ENCODE results near the gene RAB40AL.
"Not testable (repeated sequence)": the region's sequence is repeated elsewhere in the genome, so short reads cannot be mapped to it uniquely, and the experiment has no call there.

Gene RAB40AL, protein sequence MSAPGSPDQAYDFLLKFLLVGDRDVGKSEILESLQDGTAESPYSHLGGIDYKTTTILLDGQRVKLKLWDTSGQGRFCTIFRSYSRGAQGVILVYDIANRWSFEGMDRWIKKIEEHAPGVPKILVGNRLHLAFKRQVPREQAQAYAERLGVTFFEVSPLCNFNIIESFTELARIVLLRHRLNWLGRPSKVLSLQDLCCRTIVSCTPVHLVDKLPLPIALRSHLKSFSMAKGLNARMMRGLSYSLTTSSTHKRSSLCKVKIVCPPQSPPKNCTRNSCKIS

DNA sequence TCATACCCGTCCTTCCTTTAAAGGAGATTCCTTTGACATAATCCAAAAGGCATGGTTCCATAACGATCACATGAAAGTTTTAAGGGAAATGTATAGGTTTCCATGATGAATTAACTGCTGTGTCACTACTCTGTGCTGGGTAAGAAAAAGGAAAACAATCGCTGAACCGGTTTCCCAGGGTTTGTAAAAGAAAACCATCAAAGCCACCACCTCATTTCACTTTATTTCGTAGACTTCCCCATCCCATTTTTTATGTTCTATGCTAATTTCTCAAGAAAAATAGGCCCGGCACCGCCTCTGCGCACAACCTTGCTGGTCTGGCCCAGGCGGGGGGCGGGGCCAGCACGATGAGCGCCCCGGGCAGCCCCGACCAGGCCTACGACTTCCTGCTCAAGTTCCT is at the start of gene RAB40AL:
RAB40AL (plus strand) TSS at position 301 of the 400 bp plus-strand sequence; CDS start at position 348, 47 bp downstream.
- DNase-seq = not testable (repeated sequence)

DNA sequence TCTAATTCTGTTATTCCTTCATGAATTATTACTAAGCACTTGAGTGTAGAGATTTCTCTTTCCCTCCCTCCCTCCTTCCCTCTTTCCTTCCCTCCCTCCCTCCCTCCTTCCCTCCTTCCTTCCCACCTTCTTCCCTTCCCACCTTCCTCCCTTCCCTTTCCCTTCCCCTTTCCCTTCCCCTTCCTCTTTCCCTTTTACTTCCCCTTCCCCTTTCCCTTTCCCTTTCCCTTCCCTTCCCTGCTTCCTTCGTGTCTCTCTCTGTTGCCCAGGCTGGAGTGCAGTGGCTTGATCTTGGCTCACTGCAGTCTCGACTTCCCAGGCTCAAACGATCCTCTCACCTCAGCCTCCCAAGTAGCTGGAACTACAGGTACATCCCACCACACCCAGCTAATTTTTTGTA is 49.4 kb upstream of the RAB40AL start:
- no peak for DNase-seq

DNA sequence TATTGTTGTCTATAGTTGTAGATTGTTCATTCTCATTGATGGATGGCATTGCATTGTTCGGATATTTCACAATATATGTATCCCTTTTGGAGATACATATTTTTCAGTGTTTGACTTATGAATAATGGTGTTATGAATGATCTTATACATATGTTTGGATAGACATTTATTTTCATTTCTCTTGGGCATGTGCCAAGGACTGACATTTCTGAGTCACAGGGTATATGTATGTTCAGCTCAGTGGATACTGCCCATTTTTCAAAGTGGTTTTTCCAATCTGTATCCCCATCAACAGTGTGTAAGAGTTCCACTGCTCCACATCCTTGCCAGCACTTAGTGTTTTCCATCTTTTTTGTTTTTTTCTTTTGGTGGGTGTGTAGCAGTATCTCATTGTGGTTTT is 45.0 kb upstream of the RAB40AL start:
- DNase-seq = no peak

DNA sequence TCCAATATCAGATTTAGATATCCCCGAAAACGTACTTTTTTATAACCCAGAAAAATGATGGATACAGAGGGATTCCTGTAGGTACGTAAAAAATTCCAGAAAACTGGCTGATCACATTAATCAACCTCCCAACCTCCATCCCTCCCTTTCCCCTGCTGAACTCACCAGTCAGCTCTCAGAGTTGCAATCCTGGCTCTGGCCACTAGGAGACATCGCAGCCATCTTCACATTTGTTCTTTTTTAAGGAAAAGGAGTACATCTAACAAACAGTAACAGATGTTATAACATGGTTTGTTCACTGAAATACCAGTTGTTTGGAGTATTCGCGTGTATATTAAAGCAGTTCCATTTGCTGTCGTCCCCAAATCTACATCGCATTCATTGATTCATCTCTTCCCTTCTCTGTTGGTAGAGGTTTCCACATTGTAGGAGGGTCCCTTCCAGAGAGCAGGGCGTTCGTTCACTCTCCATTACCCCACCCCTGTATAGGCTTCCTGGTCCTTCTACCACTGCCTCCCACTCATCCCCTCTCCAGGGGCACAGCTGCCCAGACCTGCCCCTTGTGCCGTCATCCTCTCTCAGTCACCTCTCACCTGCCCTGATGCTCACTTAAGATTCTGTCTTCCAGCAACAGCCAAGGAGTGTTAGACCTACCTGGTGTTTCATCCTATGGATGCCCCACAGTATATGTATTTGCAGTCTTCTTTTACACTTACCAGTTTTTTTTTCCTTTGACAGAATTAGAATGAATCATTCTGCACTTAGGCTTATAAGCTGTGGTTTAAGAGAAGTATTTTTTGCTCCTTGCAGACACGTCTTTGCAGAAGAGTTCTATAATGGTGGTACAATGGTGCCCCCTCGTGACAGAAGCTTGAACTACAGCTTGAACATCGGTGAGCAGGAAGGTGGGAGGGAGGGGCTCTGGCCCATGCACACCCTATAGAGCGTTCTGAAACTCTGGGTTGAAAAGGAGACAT is 36.8 kb upstream of the RAB40AL start:
- DNase-seq = peak in 8 of 14 donors; percentile 0 to 27 (median 7)

DNA sequence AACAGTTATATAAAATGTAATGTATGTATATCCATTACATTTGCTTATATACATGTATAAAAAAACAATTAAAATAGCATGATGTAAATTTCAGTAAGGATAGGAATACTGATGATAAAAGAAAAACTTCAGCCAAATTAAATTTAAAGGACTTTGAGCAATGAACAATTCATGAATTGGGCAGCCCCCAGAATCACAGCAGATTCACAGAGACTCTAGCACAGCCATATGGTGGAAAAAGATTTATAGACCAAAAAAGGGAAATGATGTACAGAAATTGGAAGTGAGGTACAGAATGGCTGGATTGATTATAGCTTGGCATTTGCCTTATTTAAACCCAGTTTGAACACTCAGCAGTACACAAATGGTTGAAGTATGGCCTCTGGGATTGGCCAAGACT is 34.7 kb upstream of the RAB40AL start:
- DNase-seq = no peak

DNA sequence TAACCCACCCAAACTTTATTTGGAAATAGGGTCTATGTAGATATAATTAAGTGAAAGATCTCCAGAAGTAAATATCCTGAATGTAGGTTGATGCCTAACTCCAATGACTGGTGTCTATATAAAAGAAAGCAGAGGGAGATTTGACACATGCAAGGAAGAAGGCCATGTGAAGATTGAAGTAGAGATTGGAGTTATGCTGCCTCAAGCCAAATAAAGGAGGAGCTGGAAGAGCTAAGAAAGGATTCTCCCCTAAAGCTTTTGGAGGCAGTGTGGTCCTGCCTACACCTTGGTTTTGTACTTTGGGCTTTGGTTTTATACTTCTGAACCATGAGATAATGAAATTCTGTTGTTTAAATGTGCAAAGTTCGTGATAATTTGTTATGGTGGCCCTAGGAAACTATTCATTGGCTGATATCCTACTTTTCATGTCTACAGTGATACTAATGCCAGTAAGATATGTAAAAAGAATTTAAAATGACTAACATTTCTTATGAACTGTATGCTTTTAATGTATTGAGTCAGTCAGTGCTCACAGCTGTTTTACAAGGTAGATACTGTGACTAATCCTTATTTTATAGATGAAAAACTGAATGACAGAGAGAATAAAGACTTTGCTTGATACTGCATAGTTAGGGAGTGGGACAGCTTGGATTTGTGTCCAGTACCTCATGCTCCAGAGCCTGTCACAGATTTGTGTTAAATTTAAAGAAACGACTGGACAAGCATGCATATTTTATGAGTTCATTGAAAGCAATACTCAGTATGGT is 5.9 kb upstream of the RAB40AL start:
- DNase-seq = no peak

DNA sequence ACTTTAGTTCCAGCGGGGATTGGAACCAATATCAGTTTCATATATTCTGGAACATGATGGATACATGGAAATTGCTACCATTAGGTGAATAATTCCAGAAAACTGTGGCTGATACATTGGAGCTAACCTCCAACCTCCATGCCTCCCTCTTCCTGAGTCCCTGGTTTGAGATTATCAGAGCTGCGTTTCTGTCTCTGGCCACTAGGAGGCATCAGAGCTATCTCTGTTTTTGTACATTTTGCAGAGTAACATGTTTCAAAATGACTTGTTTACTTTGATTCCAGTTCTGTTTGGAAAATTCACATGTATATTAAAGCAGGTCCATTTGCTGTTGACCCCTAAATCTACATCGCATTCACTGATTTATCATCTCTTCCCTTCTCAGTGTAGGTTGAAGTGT is 2.4 kb upstream of the RAB40AL start:
- no peak for DNase-seq

DNA sequence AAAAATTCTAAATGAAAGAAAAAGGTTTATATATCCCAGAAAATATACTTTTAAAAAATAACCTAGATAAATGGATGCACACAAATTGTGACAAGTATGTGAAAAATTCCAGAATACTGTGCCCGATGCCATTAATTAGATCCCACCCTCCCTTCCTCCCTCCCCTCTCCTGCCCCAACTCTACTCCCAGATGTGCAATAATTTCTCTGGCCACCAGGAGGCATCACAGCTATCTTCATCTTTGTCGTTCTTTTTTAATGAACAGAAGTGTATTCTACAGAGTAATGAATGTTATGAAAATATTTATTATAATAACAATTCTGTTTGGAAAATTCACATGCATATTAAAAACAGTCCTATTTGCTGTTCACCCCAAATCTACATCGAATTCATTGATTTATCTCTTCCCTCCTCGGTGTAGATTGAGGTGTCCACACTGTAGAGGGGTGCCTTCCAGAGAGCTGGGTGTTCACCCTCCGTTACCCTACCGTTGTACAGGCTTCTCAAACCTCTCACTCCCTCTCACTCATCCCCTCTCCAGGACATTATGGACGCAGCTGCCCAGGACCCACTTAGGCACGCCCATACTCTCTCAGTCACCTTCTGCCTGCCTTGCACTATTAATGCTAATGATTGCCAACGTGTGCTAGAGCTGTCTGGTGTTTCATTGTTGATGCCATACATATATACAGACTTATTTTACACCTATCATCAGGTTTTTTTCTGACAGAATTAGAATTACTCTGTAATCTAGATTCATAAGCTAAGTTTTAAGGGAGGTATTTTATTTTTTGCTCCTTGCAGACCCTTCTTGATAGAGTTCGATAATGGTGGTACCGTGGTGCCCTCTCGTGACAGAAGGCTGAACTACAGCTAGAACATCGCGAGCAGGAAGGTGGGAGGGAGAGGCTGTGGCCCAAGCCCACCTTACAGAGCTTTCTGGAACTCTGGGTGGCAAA is 14.1 kb downstream of the RAB40AL start:
- peak in 8 of 14 donors; percentile 1 to 34 (median 16) for DNase-seq

DNA sequence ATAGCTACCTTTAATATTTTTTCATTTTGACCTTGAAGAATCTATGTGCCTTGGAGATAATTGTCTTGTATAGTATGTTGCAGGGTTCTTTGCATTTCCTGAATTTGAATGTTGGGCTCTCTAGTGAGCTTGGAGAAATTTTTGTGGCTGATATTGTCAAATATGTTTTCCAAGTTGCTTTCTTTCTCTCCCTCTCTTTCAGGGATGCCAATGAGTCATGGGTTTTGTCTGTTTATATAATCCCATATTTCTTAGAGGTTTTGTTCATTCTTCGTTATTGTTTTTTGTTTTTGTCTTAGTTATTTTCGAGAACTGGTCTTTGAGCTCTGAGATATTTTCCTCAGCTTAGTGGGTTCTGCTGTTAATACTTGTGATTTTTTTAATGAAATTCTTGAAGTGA is 20.7 kb downstream of the RAB40AL start:
- no peak for DNase-seq

DNA sequence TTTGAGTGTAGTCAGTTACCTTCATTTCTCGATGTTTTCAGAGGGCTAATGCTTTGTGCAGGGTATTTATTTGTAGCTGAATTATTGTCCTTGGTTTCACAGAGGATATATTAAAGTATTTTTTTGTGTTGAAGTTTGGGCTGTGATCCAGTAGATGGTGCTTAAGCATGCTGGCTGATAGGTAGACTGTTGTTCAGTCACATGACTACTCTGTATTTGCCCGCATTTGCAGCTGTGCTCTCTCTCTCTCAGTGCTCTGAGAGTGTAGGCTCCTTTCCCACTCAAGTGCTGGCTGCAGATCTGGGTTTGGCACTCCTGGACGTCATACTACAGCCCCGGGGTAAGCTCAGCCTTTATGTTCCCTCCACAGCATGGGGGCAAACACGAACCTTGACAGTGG is 21.7 kb downstream of the RAB40AL start:
- no peak for DNase-seq

DNA sequence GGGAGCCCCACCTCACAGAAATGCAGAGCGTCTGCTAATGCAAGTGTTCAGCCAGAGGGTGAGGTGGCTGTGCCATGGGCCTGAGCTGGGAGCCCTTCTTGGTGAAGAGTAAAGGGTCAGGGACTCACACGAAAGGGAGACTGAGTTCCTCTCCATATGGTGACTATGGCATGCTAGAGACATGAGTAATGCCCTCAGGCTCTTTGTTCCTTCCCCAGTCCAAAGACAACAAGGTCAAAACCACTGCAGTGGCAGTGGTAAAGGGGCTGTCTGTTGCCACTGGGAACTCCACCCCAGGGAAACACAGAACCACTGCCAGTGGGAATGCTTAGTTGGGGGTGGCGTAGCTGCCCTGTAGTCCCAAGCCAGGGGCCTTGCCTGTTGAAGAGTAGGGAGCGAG is 22.4 kb downstream of the RAB40AL start:
- DNase-seq = no peak

DNA sequence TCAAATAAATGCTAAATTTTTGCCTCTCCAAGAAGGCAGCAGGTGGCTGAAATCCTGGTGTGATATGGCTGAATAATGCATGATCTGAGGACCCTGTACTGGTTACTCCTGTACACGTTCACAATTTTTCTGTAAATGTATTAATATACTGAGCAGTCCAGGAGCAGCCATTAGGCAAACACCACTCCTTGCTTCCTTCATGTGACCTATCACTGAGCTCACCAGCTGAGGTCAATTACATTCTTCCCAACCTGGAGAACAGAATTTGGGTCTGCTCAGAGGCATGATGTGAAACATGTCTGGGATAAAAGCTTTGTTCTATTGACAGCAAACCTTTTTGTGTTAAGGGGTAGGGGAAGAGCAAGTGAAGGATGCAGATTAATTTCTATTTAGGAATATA is 26.9 kb downstream of the RAB40AL start:
- DNase-seq = no peak

DNA sequence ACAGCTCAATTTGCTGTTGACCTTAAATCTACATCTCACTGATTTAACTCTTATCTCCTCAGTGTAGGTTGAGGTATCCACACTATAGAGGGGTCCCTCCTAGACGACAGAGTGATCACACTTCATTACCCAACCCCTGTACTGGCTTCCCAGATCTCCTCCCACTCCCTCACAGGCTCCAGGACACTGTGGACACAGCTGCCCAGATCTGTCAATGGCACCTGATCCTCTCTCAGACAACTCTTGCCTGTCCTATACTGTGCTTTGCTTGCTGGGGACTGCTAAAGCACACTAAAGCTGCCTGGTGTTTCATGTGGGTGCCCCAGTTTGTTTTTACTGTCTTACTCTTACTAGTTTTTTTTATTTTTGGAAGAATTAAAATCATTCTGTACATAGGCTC is 27.9 kb downstream of the RAB40AL start:
- DNase-seq = no peak

DNA sequence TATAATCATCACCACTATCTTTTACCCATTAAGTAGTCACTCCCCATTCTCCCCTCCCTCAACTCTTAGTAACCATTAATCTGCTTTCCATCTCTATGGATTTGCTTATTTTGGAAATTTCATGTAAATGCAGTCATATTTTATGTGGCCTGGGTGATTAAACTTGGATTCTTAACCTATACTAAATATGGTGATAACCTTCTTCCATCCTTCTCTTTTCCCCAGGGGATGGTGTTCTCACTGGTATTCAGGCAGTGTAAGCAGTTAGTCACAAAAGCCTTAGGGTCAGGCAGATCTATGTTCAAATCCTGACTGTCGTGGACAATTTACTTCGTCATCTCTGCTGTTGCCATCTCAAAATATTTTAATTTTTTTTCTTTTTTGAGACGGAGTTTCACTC is 29.6 kb downstream of the RAB40AL start:
- DNase-seq = no peak

DNA sequence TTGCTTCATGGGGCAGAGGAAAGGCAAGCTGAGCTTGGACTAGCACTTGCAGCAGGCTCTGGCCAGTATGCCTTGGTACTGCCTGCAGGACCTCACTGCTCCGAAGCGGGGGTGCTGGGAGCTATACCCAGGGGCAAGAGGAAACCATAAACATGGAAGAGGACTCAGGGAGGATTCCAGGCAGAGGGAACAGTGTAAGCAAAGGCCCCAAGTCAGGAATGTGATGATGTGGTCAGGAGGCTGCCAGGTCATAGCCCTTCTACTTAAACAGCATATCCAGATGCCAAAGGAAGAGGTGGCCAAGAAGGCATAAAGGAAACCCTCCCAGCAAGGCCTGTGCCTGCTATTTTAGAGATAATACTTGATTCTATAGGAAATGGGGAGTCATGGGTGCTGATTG is 31.1 kb downstream of the RAB40AL start:
- DNase-seq = no peak

DNA sequence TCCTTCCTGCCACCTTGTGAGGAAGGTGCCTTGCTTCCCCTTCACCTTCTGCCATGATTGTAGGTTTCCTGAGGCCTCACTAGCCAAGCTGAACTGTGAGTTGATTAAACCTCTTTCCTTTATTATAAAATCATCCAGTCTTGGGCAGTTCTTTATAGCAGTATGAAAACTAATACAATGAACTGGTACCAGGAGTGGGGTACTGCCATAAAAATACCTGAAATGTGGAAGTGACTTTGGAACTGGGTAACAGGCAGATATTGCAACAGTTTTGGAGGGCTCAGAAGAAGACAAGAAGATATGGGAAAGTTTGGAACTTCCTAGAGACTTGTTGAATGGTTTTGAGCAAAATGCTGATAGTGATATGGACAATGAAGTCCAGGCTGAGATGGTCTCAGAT is 34.5 kb downstream of the RAB40AL start:
- not testable (repeated sequence) for DNase-seq

DNA sequence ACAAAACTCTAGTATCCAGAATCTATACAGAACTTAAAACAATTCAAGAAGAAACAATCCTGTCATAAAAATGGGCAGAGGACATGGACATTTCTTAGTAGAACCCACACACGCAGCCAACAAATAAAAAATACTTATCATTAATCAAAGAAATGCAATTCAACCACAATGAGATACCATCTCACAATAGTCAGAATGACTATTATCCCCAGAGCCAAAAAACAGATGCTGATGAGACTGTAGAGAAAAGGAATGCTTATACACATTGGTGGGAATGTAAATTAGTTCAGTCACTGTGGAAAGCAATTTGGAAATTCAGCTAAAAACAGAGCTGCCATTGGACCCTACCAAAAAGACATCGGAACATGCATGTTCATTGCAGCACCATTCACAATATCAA is 37.9 kb downstream of the RAB40AL start:
- DNase-seq = no peak

DNA sequence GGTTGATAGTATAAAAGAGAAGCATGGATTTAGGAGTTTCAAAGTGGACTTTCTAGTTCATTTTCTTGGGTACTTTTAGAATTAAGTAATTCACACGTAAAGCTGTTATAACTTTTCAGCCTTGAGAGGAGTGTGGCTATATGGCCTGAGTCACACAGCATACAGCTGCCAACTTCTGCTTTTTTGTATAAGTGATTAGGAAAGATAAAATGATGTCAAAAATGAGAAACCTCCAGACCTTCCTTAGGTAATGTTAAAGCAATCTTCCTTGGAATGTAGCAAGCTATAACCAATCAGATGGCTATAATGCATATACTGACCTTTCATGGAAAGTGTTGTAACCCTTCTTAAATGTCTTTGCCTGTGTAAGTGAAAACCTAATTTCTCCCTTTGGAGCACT is 39.2 kb downstream of the RAB40AL start:
- no peak for DNase-seq

DNA sequence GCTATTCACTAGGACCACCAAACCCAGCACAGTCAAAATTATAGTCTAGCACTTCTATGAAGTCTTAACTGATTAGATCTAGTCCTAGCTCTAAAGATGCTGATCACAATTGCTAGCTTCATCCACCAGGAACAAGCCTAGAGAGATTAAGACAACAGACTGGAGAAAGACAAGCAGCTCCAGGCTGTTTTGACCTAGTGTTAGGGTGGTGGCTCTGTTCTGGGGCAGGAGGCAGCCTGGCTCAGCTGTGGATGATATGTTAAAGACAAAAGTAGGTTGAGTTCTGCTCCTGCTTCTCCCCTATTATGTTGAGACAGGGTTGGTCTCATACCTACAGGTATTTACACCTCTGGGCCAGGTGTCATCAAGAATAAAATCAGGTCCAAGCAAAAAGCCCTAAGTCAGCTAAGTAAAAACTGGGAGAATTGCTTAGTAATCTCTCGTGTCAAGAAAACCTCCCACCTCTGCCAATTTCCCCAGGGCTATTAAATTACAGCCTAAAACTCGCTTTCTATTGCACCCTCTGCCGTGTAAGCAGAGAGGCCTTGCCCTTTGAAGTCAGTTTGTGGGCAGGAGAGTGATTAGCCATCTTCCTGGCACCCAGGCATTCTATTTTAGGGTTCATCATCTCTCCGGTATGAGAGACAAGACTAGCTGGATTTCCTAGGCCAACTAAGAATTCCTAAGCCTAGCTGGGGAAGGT is 39.9 kb downstream of the RAB40AL start:
- no peak for DNase-seq

DNA sequence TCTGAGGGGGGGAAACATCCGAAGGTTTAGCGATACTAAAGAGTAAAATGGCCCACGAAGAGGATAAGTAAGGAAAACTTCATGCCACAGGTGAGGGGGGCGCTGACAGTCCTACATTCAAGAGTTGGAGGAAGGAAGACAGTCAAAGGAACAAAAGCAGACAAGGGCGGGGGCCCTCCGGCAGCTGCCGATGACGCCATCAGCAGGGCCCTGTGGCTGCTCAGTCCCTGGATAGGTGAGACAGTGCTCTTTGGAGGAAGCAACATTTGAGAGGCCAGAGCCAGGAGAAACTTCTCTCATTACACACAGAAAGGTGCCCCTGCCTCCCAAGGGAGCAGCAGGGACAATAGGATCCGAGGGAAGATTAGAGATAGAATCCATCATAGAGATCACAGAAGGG is 41.5 kb downstream of the RAB40AL start:
- no peak for DNase-seq

DNA sequence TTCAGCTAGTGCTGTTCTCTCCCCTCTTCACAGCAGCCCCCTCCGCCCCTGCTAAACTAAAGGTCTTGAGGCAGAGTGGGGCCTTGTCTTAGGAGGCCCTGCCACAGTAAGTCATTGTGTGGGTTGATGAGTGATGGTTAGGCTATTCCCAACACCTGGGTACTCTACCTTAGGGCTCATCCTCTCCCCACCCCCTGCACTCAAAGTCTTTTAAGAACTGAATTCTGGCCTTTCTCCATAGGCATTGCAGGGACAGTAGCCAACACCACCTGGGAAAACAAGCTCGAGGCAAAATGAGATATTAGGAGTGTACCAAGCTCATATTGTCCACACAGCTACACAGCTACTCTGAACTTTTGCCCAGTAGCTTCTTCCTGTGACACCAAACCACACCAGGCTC is 42.5 kb downstream of the RAB40AL start:
- no peak for DNase-seq
